ENCODE measurements around the gene LMLN. TPM values are rescaled to one million over a fixed set of nuclear protein-coding genes. Genes with fewer than 3 reads are reported as not detected.
"Not testable (repeated sequence)": the region's sequence is repeated elsewhere in the genome, so short reads cannot be mapped to it uniquely, and the experiment has no call there.

LMLN gene
- total RNA-seq, 1 donor from 2014 or later = 8.1 TPM

DNA sequence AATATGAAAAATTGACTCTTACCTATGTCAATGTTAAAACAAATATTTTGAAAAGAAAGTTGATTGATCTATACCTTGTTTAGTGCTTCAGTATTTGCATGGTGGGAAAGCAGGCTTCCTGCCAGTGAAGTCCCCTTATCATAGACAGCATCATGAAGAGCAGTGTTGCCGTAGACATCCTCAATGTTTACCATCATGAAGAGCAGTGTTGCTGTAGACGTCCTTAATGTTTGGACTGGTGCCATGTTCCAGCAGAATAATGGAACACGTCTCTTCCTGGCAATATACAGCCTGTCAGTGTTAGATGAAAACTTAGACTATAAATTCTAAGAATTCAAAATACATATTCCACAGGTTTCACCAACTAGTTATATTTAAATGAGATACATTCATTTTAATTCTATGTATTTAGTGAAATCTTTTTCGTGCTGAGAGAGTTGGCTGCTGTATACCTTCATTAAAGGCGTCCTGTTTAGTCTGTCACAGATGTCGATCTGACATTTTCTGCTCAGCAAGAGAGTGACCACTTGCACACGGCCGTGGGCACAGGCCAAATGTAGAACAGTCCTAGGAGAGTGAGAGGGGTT lies 116.8 kb downstream of the LMLN start:
- no peak for DNase-seq (ENCODE audit: low spot score)

DNA sequence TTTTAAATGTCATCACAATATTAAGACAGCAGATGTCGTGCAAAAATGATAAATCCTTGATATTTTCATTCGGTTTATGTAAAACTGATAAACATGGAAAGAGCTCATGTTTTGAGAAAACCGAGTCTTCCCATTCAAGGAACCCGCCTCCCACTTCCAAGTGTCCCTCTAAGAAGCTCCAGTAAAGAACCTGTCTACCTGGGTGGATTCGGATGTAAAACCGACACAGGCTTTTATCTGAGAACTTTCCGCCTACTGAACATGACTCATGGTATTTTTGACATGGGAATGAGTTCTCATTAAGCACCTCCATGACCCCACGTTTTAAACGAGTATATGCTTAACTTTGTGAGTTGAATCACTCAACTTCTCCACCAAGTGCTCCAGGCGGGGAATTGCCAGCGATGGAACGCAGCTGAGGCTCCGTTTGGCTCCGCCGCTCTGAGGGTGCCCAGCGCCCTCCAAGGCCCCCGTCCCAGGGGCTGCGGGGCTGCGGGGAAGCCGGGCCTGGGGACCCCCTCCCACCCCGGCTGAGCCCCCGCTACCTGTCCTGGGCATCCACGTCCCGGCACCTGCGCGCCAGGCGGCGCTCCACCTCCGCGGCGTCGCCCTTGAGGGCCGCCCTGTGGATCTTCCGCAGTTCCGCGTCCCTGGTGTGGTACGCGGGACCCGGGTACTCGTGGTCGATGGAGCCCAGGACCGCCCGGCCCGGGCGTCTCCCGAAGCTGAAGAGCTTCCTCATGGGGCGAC lies 119.9 kb downstream of the LMLN start:
- DNase-seq (ENCODE audit: low spot score) = no peak

DNA sequence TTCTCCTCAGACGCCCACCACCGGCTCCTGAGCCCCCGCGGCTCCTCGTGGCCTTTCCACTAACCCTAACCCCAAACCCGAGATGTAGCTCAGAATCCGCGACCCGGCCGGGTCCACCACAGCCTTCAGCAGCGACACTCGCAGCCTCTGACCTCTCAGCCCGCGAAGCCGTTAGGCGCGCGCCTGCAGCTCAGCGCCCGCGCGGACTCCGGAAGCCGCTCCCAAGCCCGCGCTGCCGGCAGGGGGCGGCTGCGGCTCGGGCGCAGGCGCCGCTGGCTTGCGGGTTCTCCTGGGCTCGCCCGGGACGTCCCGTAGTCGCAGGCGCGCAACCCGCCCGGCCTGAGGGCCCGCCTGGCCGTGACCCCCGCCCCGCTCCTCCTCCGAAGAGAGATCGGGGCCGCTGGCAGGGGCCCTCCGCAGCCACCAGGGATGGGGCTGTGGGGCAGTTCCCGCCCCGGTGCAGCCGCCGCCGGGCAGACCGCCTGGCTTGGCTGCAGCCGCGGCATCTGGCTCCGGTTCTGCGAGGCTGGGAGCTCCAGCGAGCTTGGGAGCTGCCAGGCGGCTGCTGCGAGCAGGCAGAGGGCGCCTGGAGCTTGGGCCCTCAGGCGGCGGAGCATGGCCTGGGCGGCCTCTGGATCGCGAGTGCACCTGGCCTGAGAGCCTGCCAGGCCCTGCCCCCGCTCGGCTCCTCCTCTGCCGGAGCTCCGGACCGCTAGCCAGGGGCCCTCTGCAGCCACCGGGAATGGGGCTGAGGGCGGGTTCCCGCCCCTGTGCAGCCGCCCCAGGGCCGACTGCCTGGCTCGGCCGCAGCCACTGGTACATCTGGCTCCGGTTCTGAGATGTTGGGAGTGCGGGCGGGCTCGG lies 120.7 kb downstream of the LMLN start:
- DNase-seq (ENCODE audit: low spot score) = peak; percentile 67

DNA sequence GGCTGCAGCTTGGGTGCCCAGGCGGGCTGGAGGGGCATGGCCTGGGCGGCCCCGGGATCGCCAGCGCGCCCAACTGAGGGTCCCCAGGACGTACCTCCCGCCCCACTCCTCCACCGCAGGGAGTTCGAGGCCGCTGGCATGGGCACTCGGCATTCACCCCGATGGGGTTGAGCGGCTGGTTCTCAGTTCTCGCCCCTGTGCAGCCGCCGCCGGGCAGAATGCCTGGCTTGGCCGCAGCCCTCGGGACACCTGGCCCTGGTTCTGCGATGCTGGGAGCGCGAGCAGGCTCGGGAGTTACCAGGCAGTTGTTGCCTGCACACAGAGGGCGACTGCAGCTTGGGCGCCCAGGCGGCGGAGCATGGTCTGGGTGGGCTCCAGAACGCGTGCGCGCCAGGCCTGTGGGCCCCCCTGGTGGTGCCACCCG lies 121.4 kb downstream of the LMLN start:
- DNase-seq (ENCODE audit: low spot score) = no peak

DNA sequence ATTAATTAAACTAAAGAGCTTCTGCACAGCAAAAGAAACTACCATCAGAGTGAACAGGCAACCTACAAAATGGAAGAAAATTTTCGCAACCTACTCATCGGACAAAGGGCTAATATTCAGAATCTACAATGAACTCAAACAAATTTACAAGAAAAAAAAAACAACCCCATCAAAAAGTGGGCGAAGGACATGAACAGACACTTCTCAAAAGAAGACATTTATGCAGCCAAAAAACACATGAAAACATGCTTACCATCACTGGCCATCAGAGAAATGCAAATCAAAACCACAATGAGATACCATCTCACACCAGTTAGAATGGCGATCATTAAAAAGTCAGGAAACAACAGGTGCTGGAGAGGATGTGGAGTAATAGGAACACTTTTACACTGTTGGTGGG lies 122.2 kb downstream of the LMLN start:
- DNase-seq (ENCODE audit: low spot score) = not testable (repeated sequence)

DNA sequence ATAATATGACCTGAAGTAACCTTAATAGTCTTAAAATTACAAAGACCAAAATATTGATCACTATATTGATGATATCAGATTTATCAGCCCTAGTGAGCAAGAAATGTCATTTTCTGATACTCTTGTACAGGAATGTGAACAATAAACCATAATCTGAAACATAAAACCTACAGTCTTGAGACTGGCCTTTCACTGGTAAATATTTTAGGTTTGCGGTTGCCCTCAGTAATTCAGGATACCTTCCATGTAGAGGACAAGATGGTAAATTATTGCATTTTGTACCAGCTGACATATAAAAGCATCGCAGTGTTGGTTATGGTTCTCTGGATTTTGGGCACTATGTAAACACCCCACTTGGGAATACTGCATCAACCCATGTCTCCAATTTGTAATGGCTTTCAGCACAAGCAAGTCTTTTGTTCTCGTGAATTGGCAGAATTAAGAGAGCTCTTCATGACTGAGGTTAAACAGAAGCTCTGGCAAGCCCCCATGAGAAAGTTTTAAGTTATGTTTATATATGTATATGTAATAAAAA lies 128.5 kb downstream of the LMLN start:
- DNase-seq (ENCODE audit: low spot score) = no peak

DNA sequence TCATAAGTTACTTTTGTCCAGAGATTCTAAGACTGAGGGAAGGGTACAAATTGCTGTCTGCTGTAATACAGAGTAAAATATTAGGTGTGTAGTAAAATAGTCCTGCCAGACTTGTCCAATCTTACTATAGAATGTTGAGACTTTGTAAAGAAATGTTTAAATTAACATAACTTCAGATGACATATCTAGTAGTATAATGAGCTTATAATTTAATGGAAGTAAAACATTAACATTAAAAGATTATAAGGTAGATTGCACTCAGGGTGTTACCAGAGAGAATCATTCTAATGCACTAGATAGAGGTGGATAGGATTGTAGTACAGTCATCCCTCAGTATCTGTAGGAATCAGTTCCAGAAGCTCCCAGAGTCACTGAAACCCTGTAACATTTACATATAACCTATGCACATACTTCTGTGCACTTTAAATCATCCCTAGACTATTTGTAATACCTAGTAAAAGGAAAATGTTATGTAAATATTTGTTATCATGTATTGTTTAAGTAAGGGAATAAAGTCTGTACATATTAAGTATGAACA lies 130.8 kb downstream of the LMLN start:
- no peak for DNase-seq (ENCODE audit: low spot score)

DNA sequence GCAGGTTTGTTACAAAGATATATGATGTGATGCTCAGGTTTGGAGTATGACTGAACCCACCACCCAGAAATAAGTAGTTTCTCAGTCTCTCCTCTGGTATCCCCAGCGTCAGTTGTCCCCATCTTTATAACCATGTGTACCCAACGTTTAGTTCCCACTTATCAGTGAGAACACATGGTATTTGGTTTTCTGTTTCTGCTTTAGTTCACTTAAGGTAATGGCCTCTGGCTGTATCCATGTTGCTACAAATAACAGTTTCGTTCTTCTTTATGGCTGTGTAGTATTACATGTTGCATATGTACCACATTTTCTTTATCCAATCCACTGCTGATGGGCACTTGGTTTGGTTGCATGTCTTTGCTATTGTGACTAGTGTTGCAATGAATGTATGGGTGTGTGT lies 132.3 kb downstream of the LMLN start:
- no peak for DNase-seq (ENCODE audit: low spot score)

DNA sequence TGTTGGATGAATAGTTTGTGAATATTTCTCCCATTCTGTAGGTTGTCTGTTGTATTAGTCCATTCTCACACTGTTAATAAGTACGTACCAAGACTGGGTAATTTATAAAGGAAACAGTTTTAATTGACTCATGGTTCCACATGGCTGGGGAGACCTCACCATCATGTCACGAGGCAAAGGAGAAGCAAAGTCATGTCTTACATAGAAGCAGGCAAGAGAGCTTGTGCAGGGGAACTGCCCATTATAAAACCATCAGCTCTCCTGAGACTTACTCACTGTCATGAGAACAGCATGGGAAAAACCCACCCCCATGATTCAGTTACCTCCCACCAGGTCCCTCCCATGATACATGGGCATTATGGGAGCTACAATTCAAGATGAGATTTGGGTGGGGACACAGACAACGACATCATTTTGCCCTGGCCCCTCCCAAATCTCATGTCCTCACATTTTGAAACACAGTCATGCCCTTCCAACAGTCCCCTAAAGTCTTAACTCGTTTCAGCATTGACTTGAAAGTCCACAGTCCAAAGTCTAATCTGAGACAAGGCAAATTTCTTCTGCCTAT lies 133.2 kb downstream of the LMLN start:
- DNase-seq (ENCODE audit: low spot score) = no peak

Other genes with a start within 250 kb of the LMLN start
- 29.3 TPM for gene RUBCN, start 223.3 kb upstream of the LMLN start, total RNA-seq
- 54.6 TPM for gene FYTTD1, start 210.3 kb upstream of the LMLN start, total RNA-seq
- 54.0 TPM for gene LRCH3, start 169.0 kb upstream of the LMLN start, total RNA-seq
- 625 TPM for gene RPL35A, start 10.0 kb upstream of the LMLN start, total RNA-seq